Head of caudate nucleus (tissue), 42 donors: ENCODE measurements around the gene TMEM203.

Experiments used
- DNase-seq, 42 donors: peaks; one replicate each; pipeline versions ENCODE4 v3.0.0 to v3.0.0-alpha.2; 2020 to 2021; ENCODE audit warnings: mixed read lengths in 7 of 42
- intact Hi-C: fragments of 100-400 bp; cut with DNase I; formaldehyde crosslinking; loops from one replicate; pipeline ENCODE4 v1.15.0; 2022

TMEM203 gene

GRCh38 chr9:137232101-137232500, 26.7 kb upstream of the TMEM203 start:
- no peak for DNase-seq
- intact Hi-C loops: no loop called here

DNA sequence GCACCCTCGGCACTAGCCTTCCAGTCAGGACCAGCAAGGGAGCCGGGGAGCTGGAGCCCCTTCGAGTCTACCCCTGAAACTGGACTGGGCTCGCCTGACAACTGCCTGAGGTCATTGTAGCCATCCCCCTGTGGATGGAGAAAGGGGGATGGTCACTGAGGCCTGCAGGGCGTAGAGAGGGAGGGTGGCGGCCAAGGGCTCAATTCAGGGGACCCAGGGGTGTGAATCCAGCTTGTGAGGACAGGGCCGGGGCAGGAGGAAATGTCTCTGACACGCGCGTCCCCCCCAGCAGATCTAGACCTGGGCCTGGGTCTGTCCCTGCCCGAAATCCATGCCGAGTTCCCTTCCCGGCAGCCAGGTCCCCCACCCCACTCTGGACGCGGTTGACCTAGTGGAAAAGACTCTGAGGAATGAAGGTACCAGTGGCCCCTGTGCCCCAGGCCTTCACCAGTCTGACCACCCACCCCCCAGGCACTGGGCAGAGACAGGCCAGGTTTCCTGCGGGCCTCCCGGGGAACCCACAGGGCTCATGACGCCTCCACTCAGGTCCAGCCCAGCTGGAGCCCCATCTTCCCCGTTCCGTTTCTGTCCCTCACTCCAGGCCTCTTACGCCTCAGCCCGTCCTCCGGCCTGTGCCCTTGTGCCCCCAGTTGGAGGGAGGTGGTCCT, 26.1 kb upstream of the TMEM203 start:
- intact Hi-C loops: no loop called here
- DNase-seq: no peak

- no peak for DNase-seq
- intact Hi-C loops: no loop called here
These were observed 25.4 kb upstream of the TMEM203 start, which contains the start of gene SLC34A3 for GRCh38 chr9:137230705-137231371. TSS of gene SLC34A3 (plus strand) at chr9:137230901. CDS start at chr9:137231703, 802 bp downstream.

DNA sequence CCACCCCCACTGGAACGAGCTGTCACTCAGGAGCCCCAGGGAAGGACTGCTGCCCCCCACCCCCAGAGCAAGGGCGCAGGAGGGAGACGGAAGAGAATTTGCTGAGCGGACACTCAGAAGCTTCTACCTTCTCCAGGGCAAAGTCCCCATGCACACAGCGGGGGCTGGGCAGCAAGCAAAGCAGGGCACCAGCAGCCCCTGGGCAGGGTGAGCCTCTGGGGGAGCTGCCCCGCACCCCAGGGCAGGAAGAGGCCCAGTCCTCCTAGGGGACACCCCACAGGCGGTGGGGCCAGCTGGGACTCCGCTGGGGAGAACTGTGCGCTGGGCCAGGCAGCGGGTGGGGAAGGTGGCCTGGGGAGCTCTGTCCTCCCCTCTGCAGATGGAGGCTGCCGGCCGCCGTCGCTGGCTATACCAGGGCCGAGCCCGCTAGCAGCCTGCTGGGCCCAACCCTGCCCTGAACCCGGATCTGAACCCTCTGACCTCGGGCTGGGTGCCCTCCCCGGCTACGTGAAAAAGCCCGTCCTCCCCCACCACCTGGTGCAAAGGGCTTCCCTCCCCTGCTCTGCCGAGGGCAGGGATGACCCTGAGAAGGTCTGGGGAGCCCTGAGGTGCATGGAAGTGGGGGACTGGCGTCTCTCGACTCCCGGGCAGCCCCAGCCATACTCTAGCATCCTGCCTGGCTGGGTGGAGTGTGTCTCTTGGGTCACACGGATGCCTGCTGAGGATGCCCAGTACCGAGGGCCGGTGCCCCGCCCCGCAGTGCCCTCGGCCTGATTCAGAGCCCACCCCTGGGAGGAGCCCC, 24.7 kb upstream of the TMEM203 start:
- no peak for DNase-seq
- intact Hi-C loops: loop anchor here (5.0 kb wide), 2 partner anchors 43 to 113 kb away; partner anchors contain the start of genes ANAPC2 and SSNA1

- DNase-seq: no peak
- intact Hi-C loops: loop anchor here (5.0 kb wide), 2 partner anchors 42 to 112 kb away; partner anchors contain the start of genes ANAPC2 and SSNA1
These were observed 23.8 kb upstream of the TMEM203 start for GRCh38 chr9:137228968-137229896.

- DNase-seq: no peak
- intact Hi-C loops: loop anchor here (5.0 kb wide), 2 partner anchors 41 to 111 kb away; partner anchors contain the start of genes ANAPC2 and SSNA1
These were observed 23.1 kb upstream of the TMEM203 start for GRCh38 chr9:137228506-137228967.

DNA sequence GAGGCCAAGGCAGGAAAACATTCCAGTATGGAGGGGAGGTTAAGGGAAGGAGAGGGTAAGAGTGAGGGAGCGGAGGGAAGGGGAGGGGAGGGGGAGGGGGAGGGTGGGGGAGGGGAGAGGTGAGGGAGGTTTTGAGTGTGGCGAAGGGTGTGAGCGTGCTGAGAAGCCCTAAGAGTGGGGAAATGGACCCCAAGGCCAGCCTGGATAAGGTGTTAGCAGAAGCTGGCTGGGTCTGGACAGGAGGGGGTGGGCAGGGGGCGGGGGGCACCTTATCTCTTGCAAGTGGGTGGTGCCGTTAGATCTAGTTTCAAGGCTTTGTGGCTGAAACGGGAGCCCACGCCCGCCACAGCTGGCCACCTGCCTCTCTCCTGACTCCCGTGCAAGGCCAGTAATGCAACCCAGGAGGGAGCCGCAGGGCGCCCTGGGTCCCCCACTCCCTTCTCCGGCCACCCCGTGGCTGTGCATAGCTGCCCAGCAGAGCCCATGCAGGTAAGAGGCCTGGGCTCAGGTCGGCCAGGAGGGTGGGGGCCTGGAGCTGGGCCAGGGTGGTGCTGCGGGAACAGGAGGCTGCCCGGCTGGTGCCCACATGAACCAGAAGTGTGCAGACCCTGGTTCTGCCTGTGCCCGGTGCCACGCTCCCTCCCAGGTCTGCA, 22.5 kb upstream of the TMEM203 start:
- intact Hi-C loops: loop anchor here (5.0 kb wide), 2 partner anchors 41 to 111 kb away; partner anchors contain the start of genes ANAPC2 and SSNA1
- no peak for DNase-seq

- peak; percentile 60 to 91 (median 80) for DNase-seq
These were observed 21.8 kb upstream of the TMEM203 start, which contains the start of gene RNF224 for GRCh38 chr9:137227054-137227852. TSS of gene RNF224 (plus strand) at chr9:137227502. CDS start at chr9:137228336, 834 bp downstream.

DNA sequence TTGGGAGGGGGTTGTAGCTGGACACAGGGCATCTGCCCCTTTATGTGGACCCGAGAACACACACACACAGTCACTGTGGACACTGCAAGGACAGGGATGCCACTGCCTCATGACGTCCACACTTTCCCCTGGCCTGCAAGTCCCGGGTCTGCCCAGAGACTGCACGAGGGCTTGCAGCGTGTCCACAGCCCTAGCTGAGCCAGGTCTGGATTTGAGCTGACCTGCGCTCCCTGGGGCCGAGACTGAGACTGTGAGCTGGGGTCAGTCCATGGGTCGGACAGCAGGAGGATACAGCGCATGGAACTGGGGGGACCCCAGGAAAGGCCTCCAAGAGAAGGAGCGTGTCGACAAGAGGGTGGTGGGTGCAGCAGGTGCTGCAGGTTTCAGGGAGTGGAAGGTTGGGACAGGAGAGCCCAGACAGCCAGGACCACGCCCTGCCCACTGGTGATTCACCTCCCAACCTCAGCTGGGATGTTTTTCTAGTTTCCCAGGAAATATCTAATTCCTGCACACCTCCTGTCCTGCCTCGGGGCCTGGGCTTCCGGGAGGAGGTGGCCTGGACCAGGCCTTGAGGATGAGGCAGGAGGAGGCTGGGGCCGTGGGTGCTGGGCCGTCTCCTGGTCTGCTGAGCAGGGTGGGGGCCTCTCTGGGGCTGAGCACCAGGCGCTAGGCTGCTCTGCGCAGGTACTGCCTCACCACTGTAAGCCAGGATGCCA, 21.0 kb upstream of the TMEM203 start:
- DNase-seq: no peak

More at GRCh38 chr9:137227054-137227852, 21.8 kb upstream of the TMEM203 start, which contains the start of gene RNF224:
- intact Hi-C loops: loop anchor here (5.0 kb wide), 2 partner anchors 40 to 110 kb away; partner anchors contain the start of genes ANAPC2 and SSNA1

GRCh38 chr9:137225699-137226331, 20.4 kb upstream of the TMEM203 start:
- intact Hi-C loops: loop anchor here (5.0 kb wide), 2 partner anchors 39 to 109 kb away; partner anchors contain the start of genes ANAPC2 and SSNA1
- DNase-seq: no peak

More for the DNA sequence above, 21.0 kb upstream of the TMEM203 start:
- intact Hi-C loops: loop anchor here (5.0 kb wide), 2 partner anchors 39 to 109 kb away; partner anchors contain the start of genes ANAPC2 and SSNA1

GRCh38 chr9:137224830-137225694, 19.6 kb upstream of the TMEM203 start, which contains the start of gene CYSRT1:
TSS of gene CYSRT1 (plus strand) at chr9:137225174. CDS start at chr9:137225622, 448 bp downstream.
- no peak for DNase-seq
- intact Hi-C loops: loop anchor here (5.0 kb wide), 2 partner anchors 38 to 108 kb away; partner anchors contain the start of genes ANAPC2 and SSNA1

DNA sequence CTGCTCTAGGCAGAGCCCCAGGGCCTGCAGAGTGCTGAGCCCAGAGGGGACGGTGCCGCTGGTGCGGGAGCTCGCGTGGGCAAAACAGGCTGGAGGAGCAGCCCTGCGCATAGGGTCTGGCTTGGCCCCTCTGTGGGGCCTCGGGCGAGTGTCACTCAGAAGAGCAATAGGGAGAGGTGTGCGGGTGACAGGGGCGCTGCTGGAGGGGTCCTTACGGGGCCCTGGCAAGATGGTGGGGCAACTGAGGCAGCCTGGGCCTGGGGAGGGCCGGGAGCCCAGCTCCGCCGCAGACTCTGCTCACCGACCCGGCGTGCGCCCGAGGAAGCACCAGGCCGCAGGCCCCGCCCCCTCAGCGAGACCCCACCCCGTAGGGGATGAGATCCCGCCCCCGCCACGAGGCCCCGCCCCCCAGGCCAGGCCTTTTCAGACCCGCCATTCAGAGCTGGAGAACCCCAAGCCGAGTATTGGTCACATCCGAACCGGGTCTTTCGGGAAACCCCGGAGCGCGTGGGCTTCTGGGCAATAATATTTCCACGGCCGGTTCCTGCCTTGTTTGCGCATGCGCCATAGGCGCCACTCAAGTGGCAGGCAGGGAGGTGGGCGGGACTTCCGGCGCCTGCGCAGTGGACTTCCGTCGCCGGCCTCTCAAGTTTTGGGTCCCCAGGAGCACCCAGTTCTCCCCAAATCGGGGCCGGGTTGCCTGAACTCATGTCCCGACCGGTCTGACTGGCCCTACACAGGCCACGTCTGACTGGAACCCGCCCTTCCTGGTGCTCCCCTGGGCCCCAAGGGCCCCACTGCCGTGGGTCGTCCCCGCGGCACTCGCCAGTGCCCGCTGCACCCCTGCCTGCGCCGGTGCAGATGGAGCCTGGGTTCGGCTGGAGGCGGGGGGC, 17.9 kb upstream of the TMEM203 start:
- intact Hi-C loops: no loop called here

More for the DNA sequence above, 17.9 kb upstream of the TMEM203 start:
- peak; percentile 93 to 98 (median 97) for DNase-seq
